AG04449 (cell line): ENCODE data around the gene KRT86.

Source experiments
- CTCF ChIA-PET: fragments of 350-600 bp; formaldehyde crosslinking; extraction: SDS; loops from one replicate; lab custom pipeline; 2021; ENCODE audit warnings: antibody characterized with exemption; lab: Yijun Ruan, JAX
- POLR2A ChIA-PET: fragments of 400-600, 350-600 bp; formaldehyde crosslinking; extraction: SDS; loops from one replicate; lab custom pipeline; 2020; ENCODE audit warnings: antibody characterized with exemption, inconsistent platforms; lab: Yijun Ruan, JAX
- DNase-seq: peaks from one replicate; pipeline ENCODE4 v3.0.0-alpha.2; 2010; ENCODE audit warnings: low read depth, low spot score
- H3K4me3 ChIP-seq: 2 replicates; pipeline ENCODE4 v1.5.1; 2011; ENCODE audit warnings: low read depth, mild to moderate bottlenecking, control low read depth, low read length
- CTCF ChIP-seq: IDR thresholded peaks from one replicate; pipeline ENCODE4 v1.5.1; 2011; ENCODE audit warnings: mild to moderate bottlenecking, moderate library complexity, low read length, control low read depth, inconsistent platforms; ENCODE audit not compliant: insufficient read depth; ENCODE audit errors: missing control alignments

KRT86 gene

GRCh38 chr12:52263761-52264434 lies 10.5 kb upstream of the KRT86 start:
- no peak overlapping the region for H3K4me3 ChIP-seq
- ChIA-PET POLR2A (no interaction called here), CTCF (interaction anchor here (0.6 to 9.7 kb wide), 5 partner anchors 9 to 22 kb away, joined by 3 to 146 read pairs (median 7); no protein-coding TSS in a partner anchor)
- TF ChIP-seq CTCF, result no peak
- no peak for DNase-seq

GRCh38 chr12:52264435-52264825 lies 10.0 kb upstream of the KRT86 start:
- no peak for TF ChIP-seq CTCF
- no peak for DNase-seq
- no peak overlapping the region for H3K4me3 ChIP-seq
- ChIA-PET CTCF (interaction anchor here (0.6 to 9.7 kb wide), 6 partner anchors 9 to 64 kb away, joined by 3 to 146 read pairs (median 7); no protein-coding TSS in a partner anchor), POLR2A (no interaction called here)

- ChIA-PET POLR2A (no interaction called here), CTCF (interaction anchor here (1.3 to 9.7 kb wide), 4 partner anchors 9 to 62 kb away, joined by 3 to 146 read pairs (median 6); partner anchors contain the start of gene KRT86)
- no peak for DNase-seq
- no peak for TF ChIP-seq CTCF
- H3K4me3 ChIP-seq, result no peak overlapping the region
These were observed 7.9 kb upstream of the KRT86 start for GRCh38 chr12:52266514-52266913.

GRCh38 chr12:52267266-52267665 lies 7.2 kb upstream of the KRT86 start:
- ChIA-PET CTCF (interaction anchor here (1.0 to 9.7 kb wide), 4 partner anchors 12 to 110 kb away, joined by 3 to 146 read pairs (median 4); no protein-coding TSS in a partner anchor), POLR2A (no interaction called here)
- H3K4me3 ChIP-seq, result no peak overlapping the region
- no peak for DNase-seq
- TF ChIP-seq CTCF, result no peak

- H3K4me3 ChIP-seq, result no peak overlapping the region
- CTCF ChIA-PET, result interaction anchor here (1.0 to 9.7 kb wide), 4 partner anchors 10 to 110 kb away, joined by 4 to 146 read pairs (median 20); no protein-coding TSS in a partner anchor
- POLR2A ChIA-PET, result interaction anchor here (1.1 kb wide), 1 partner anchor 14 kb away, joined by 3 read pairs; no protein-coding TSS in a partner anchor
- TF ChIP-seq CTCF, result no peak
- no peak for DNase-seq
These were observed 6.7 kb upstream of the KRT86 start for GRCh38 chr12:52267699-52268098.

GRCh38 chr12:52268212-52268611 lies 6.2 kb upstream of the KRT86 start:
- H3K4me3 ChIP-seq, result no peak overlapping the region
- ChIA-PET CTCF (interaction anchor here (1.0 to 9.7 kb wide), 4 partner anchors 10 to 111 kb away, joined by 4 to 146 read pairs (median 20); no protein-coding TSS in a partner anchor), POLR2A (interaction anchor here (1.1 kb wide), 1 partner anchor 13 kb away, joined by 3 read pairs; no protein-coding TSS in a partner anchor)
- no peak for TF ChIP-seq CTCF
- DNase-seq, result no peak
